Upper lobe of left lung (tissue), 4 donors: ENCODE data around the gene HEATR5B.

Source experiments
- CTCF ChIP-seq, 6 experiments: fragments of 450-650 bp in 4 of 6; fragments of 200-600 bp in 2 of 6; sonication (generic) in 2 of 6; IDR thresholded peaks; one replicate each; pipeline ENCODE4 v1.5.1; 2016 to 2019; ENCODE audit warnings: antibody characterized with exemption in 6 of 6
- EP300 ChIP-seq, 4 donors: sonication (generic); formaldehyde crosslinking; IDR thresholded peaks; one replicate each; pipeline ENCODE4 v1.5.1; 2017; ENCODE audit warnings: antibody characterized with exemption in 4 of 4, control low read depth in 2 of 4
- POLR2A ChIP-seq, 4 donors: fragments of 450-650 bp; IDR thresholded peaks; one replicate each; pipeline ENCODE4 v1.5.1; 2016 to 2017; ENCODE audit warnings: antibody characterized with exemption in 4 of 4, mild to moderate bottlenecking in 2 of 4
- POLR2AphosphoS5 ChIP-seq, 2 donors: sonication (generic); formaldehyde crosslinking; IDR thresholded peaks; one replicate each; pipeline ENCODE4 v1.5.1; 2017; ENCODE audit warnings: antibody characterized with exemption in 2 of 2

- TF ChIP-seq EP300 (IDR thresholded peaks at IDR 0.05) (no peak), CTCF (IDR thresholded peaks at IDR 0.05) (no peak), POLR2A (IDR thresholded peaks at IDR 0.05) (no peak), POLR2AphosphoS5 (IDR thresholded peaks at IDR 0.05) (no peak)
Measured at GRCh38 chr2:36963106-36963505, 121.1 kb downstream of the HEATR5B start.
